Measurements from ENCODE around the gene MAP3K19. TPM values are rescaled to one million over a fixed set of nuclear protein-coding genes. Genes with fewer than 3 reads are reported as not detected.
A peak's percentile ranks its signal among the peaks of the same experiment; 100 is the strongest.

MAP3K19 gene, protein sequence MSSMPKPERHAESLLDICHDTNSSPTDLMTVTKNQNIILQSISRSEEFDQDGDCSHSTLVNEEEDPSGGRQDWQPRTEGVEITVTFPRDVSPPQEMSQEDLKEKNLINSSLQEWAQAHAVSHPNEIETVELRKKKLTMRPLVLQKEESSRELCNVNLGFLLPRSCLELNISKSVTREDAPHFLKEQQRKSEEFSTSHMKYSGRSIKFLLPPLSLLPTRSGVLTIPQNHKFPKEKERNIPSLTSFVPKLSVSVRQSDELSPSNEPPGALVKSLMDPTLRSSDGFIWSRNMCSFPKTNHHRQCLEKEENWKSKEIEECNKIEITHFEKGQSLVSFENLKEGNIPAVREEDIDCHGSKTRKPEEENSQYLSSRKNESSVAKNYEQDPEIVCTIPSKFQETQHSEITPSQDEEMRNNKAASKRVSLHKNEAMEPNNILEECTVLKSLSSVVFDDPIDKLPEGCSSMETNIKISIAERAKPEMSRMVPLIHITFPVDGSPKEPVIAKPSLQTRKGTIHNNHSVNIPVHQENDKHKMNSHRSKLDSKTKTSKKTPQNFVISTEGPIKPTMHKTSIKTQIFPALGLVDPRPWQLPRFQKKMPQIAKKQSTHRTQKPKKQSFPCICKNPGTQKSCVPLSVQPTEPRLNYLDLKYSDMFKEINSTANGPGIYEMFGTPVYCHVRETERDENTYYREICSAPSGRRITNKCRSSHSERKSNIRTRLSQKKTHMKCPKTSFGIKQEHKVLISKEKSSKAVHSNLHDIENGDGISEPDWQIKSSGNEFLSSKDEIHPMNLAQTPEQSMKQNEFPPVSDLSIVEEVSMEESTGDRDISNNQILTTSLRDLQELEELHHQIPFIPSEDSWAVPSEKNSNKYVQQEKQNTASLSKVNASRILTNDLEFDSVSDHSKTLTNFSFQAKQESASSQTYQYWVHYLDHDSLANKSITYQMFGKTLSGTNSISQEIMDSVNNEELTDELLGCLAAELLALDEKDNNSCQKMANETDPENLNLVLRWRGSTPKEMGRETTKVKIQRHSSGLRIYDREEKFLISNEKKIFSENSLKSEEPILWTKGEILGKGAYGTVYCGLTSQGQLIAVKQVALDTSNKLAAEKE (N-terminal part only)
- not detected in 2 replicates for total RNA-seq (2021; fragmentation: NEBNext Ultra II Directional; extraction: Animal tissue kit (Norgen Biotek cat#: 25700))
- polyA plus RNA-seq (2011; rRNA removed) = not detected in 2 replicates
- polyA plus RNA-seq (2011; cell fraction: cytosol; rRNA removed) = not detected
- not detected for polyA plus RNA-seq (2011; cell fraction: nucleus; rRNA removed)
- polyA plus RNA-seq (2012, experiment 1 of 2) = not detected in 4 replicates
- polyA plus RNA-seq (2012, experiment 2 of 2) = not detected
- not detected for polyA plus RNA-seq (2013, experiment 1 of 2)
- polyA plus RNA-seq (2013, experiment 2 of 2) = not detected
- 0.07 TPM in 1 of 2 replicates, not detected in the other for polyA minus RNA-seq (2011; rRNA and poly(A)+ RNA removed)
- polyA minus RNA-seq (2011; cell fraction: cytosol; rRNA and poly(A)+ RNA removed) = not detected
- polyA minus RNA-seq (2011; cell fraction: nucleus; rRNA and poly(A)+ RNA removed) = not detected
- long read RNA-seq, experiment 1 = 0 reads
- long read RNA-seq, experiment 2 = 0 reads

DNA sequence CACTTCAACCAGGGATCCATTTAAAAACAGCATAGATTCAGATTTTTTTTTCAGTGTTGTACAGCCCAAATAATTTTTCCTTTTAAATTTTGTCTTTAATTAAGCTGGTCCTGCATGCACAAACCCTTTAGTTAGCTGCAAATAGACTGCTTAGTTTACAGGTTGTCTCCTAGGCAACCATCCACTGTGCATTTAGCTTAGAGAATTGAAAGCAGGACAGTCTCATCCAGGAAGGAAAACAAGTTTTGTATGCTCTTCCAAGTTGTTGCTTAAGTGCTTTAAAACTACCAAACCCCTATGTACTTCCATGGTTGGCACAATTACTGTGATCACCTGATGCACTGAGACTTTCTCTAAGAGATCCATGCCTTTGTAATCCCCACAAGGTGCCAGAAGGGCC, at the start of gene MAP3K19:
MAP3K19 (minus strand) TSS at position 148 of the 400 bp plus-strand sequence. CDS start 22,800 bp downstream, outside the sequence.
- H2BK120ac ChIP-seq (replicated peaks; ENCODE audit: low read depth, low read length) = no peak within 1 kb of the TSS
- H3K4me3 ChIP-seq (ENCODE audit: extremely low read depth in 1 of 4, insufficient read depth in 2 of 4, low read depth in 3 of 4, low read length in 4 of 4) = no peak within 1 kb of the TSS
- no peaks in the 10 kb centered on the region; the same call in 1 of the 2 replicates for H3K23me2 ChIP-seq (ENCODE audit: low read depth, low read length)
- no peak within 1 kb of the TSS for H3K14ac ChIP-seq (ENCODE audit: insufficient read length)
- H2AFZ ChIP-seq (ENCODE audit: low read length) = peak within 1 kb of the TSS; percentile 50; the same call in 1 of the 2 replicates
- DNase-seq (ENCODE audit: low read depth in 1 of 2, low spot score in 2 of 2) = no peak
- no peak within 1 kb of the TSS for H3K27ac ChIP-seq (ENCODE audit: low read depth, low read length)
- no peak within 1 kb of the TSS for H2BK5ac ChIP-seq (ENCODE audit: low read depth, low read length)
- H3K9me3 ChIP-seq (ENCODE audit: insufficient read depth in 2 of 2, low read depth in 1 of 2, low read length in 1 of 2) = no peaks in the 10 kb centered on the region
- H2BK15ac ChIP-seq (ENCODE audit: low read length) = no peak within 1 kb of the TSS
- no peaks in the 10 kb centered on the region for H3K36me3 ChIP-seq (ENCODE audit: control insufficient read depth in 2 of 4, insufficient read depth in 4 of 4, low read length in 3 of 4)
- H3K4me1 ChIP-seq (replicated peaks in 1 of 4; ENCODE audit: control insufficient read depth in 3 of 4, insufficient read depth in 4 of 4, low read length in 3 of 4) = no peaks in the 10 kb centered on the region
- H3K4ac ChIP-seq (replicated peaks; ENCODE audit: insufficient read length, low read depth, low read length) = no peak within 1 kb of the TSS
- no peaks in the 10 kb centered on the region; the same call in 1 of the 2 replicates for H3K79me1 ChIP-seq (ENCODE audit: low read depth, low read length)
- no peak within 1 kb of the TSS for H4K8ac ChIP-seq (ENCODE audit: extremely low read depth, insufficient read depth, low read length)
- H2AK5ac ChIP-seq (ENCODE audit: low read depth, low read length) = no peak within 1 kb of the TSS
- ChIA-PET POLR2A (ENCODE audit: partially characterized antibody) (no interaction called here), CTCF (ENCODE audit: partially characterized antibody) (interaction anchor here (1.0 kb wide), 1 partner anchor 12 kb away, joined by 3 read pairs; no protein-coding TSS in a partner anchor)
- no peak within 1 kb of the TSS for H3K18ac ChIP-seq (ENCODE audit: extremely low read depth, low read length)
- H4K20me1 ChIP-seq (replicated peaks in 1 of 2; ENCODE audit: control insufficient read depth in 1 of 2, insufficient read depth in 2 of 2, low read length in 2 of 2) = no peaks in the 10 kb centered on the region
- FAIRE-seq = no peak
- no peak within 1 kb of the TSS for H3K56ac ChIP-seq (replicated peaks; ENCODE audit: insufficient read length, low read depth, low read length)
- H4K91ac ChIP-seq (replicated peaks; ENCODE audit: insufficient read length, low read length) = no peak within 1 kb of the TSS
- H2BK20ac ChIP-seq (ENCODE audit: low read length) = no peak within 1 kb of the TSS
- H2BK12ac ChIP-seq (ENCODE audit: low read depth, low read length) = no peak within 1 kb of the TSS
- peaks cover 0 to 2% of the 10 kb centered on the region in 2 experiments; a peak in 1 of 4 replicates for H3K79me2 ChIP-seq (ENCODE audit: control insufficient read depth in 1 of 2, insufficient read depth in 2 of 2, low read length in 2 of 2)
- H3K4me2 ChIP-seq (ENCODE audit: insufficient read depth in 1 of 2, low read depth in 2 of 2, low read length in 2 of 2) = no peak within 1 kb of the TSS
- H3K23ac ChIP-seq (ENCODE audit: insufficient read length) = no peak within 1 kb of the TSS
- H3K9ac ChIP-seq (replicated peaks in 1 of 4; ENCODE audit: extremely low read depth in 1 of 4, low read depth in 3 of 4, low read length in 3 of 4) = no peak within 1 kb of the TSS
- H4K5ac ChIP-seq (ENCODE audit: insufficient read length, low read depth, low read length) = no peak within 1 kb of the TSS
- no peaks in the 10 kb centered on the region; a peak in 1 of 7 replicates for H3K27me3 ChIP-seq (replicated peaks in 1 of 4; ENCODE audit: control insufficient read depth in 3 of 4, extremely low read depth in 1 of 4, insufficient read depth in 3 of 4, low read length in 3 of 4)
- TF ChIP-seq POLR2A (IDR thresholded peaks at IDR 0.05; ENCODE audit: control extremely low read depth in 1 of 2, low read depth in 2 of 2, low read length in 2 of 2) (no peak), GABPA (IDR thresholded peaks at IDR 0.05; ENCODE audit: borderline replicate concordance, insufficient read depth, low read length) (no peak), RFX5 (IDR thresholded peaks at IDR 0.05; ENCODE audit: borderline replicate concordance, low read depth, low read length) (no peak), BRCA1 (IDR thresholded peaks at IDR 0.05; ENCODE audit: low read depth, low read length) (no peak), TAF1 (IDR thresholded peaks at IDR 0.05; ENCODE audit: low read depth, low read length) (no peak), SUZ12 (IDR thresholded peaks at IDR 0.05; ENCODE audit: low read length) (no peak), JUND (IDR thresholded peaks at IDR 0.05; ENCODE audit: low read length) (no peak), SIX5 (IDR thresholded peaks at IDR 0.05; ENCODE audit: low read depth, low read length) (no peak)

All from H1 (cell line).